Retinal pigment epithelial cell (primary cell): Measurements from ENCODE around the gene MGLL.

ENCODE experiments used
- DNase-seq: peaks from one replicate; pipeline ENCODE4 v3.0.0-alpha.2; 2010; ENCODE audit warnings: low read depth
- H3K4me3 ChIP-seq: 2 replicates; pipeline ENCODE4 v1.5.1; 2011; ENCODE audit warnings: mild to moderate bottlenecking, low read length, control low read depth, moderate library complexity
- CTCF ChIP-seq: conservative IDR thresholded peaks from 2 replicates; pipeline ENCODE4 v1.5.1; 2011; ENCODE audit warnings: low read depth, low read length, control low read depth, inconsistent platforms

The MGLL gene

DNA sequence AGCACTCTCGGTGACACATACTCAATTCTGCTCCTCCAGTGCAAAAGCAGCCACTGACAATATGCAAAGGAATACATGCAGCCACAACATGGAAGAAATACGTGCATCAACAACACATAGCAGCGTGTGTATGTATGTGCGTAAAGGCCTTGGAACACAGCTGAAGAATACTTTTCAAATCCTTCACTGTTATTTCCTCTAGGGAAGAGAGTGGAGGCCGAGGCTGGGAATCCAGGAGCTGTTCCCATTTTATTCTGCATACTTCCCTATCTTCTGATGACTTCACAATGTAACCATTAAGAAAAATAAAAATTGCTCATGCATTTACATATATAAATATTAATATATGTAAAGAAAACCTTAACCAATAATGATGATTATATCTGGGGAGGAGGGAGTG, 36.6 kb upstream of the MGLL start:
- no peak for DNase-seq
- H3K4me3 ChIP-seq: no peak overlapping the region
- no peak for TF ChIP-seq CTCF

DNA sequence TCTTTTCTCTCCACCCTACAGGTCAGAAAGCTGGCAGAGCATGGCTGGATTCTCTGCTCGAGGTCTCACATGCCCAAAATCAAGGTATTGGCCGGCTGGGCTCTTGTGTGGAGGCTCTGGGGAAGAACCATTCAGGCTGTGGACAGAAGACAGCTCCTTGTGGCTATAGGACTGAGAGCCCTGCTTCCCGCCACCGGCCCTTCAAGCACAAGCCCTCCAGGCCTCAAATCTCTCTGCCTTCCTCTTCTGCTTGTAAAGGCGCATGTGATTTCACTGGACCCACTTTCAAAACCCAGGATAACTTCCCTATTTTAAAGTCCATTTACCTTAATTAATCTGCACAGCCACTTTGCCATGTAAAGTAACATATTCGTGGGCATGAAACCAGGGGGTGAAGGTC, 36.2 kb upstream of the MGLL start:
- no peak for DNase-seq
- TF ChIP-seq CTCF: no peak
- no peak overlapping the region for H3K4me3 ChIP-seq

- no peak overlapping the region for H3K4me3 ChIP-seq
- no peak for TF ChIP-seq CTCF
- no peak for DNase-seq
Observed at GRCh38 chr3:127857333-127857732, 35.0 kb upstream of the MGLL start.

DNA sequence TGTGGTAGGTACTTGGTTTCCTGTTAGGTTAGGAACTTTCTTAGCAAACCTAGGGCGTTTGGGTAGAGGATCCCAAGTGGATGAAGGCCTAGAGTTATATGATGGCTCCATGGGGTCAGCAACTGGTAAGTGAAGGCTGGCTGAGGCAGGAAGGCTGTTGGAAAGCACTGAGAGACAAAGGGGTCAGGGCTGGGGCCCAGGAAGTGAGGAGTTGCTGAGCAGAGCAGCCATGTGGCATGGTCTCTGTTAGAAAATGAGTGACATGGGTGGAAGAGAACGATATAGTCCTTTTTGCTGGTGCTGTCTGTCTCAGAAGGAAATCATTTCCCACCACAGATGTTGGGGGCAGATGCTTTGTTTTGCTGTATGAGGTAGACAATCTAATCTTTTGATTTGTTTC, 34.5 kb upstream of the MGLL start:
- no peak for TF ChIP-seq CTCF
- DNase-seq: no peak

DNA sequence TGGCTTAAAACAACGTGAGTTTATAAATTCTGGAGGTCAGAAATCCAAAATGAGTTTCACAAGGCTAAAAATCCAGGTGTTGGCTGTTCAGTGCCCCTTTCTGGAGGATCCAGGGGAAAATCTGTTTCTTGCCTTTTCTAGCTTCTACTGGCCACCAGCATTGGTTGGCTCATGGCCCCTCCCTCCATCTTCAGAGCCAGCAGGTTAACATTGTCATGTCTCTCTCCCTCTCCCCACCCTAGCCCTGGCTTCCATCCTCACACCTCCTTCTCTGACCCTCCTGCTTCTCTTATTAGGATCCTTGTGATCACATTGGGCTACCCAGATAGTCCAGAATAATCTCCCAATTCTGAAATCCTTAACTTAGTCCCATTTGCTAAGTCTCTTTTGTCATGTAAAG, 32.9 kb upstream of the MGLL start:
- no peak overlapping the region for H3K4me3 ChIP-seq
- TF ChIP-seq CTCF: no peak
- DNase-seq: no peak

More for the DNA sequence above, 34.5 kb upstream of the MGLL start:
- H3K4me3 ChIP-seq: no peak overlapping the region

- DNase-seq: no peak
- no peak for TF ChIP-seq CTCF
- no peak overlapping the region for H3K4me3 ChIP-seq
Observed at GRCh38 chr3:127853681-127854080, 31.4 kb upstream of the MGLL start.

- TF ChIP-seq CTCF: no peak
- DNase-seq: no peak
- H3K4me3 ChIP-seq: no peak overlapping the region
Observed at GRCh38 chr3:127851899-127852298, 29.6 kb upstream of the MGLL start.
